Measurements from ENCODE around the gene C19orf67.

C19orf67 gene

GRCh38 chr19:14085309-14085995 lies at the start of gene C19orf67:
Gene C19orf67, minus strand, starts transcription at chr19:14085783. Its CDS starts 156 bp downstream, at chr19:14085627.
- TF ChIP-seq ZNF274 (IDR thresholded peaks at IDR 0.05; ENCODE audit: low read depth, low read length), result no peak
- no peak within 1 kb of the TSS for H3K4me3 ChIP-seq (ENCODE audit: low read length)

DNA sequence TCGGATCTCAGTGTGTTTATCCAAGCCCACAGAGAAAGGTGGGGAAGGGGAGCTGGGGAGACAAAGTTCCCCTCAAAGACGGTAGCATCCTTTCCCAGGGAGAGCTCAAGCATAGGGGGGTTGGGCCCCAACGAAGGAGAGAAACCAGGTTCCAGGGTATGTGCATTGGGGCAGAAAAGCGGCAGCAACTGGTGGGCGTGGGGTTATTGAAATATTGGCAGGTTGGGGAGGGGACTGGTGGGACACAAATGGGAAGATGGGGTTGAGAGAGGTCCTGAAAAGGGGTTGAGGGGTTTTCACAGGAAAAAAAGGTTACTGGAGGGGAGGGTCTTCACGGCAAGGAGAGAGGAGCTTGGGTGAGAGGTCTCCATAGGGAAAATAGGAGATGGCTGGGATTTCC lies 49.8 kb upstream of the C19orf67 start:
- TF ChIP-seq ZNF274 (IDR thresholded peaks at IDR 0.05; ENCODE audit: low read depth, low read length), result no peak
- H3K4me3 ChIP-seq (ENCODE audit: low read length), result peak overlapping the region; percentile 98

GRCh38 chr19:14127929-14128509 lies 42.4 kb upstream of the C19orf67 start:
- TF ChIP-seq ZNF274 (IDR thresholded peaks at IDR 0.05; ENCODE audit: low read depth, low read length), result no peak
- no peak overlapping the region for H3K4me3 ChIP-seq (ENCODE audit: low read length)

GRCh38 chr19:14127176-14127575 lies 41.6 kb upstream of the C19orf67 start:
- no peak for TF ChIP-seq ZNF274 (IDR thresholded peaks at IDR 0.05; ENCODE audit: low read depth, low read length)
- H3K4me3 ChIP-seq (ENCODE audit: low read length), result no peak overlapping the region

GRCh38 chr19:14122924-14123323 lies 37.3 kb upstream of the C19orf67 start:
- TF ChIP-seq ZNF274 (IDR thresholded peaks at IDR 0.05; ENCODE audit: low read depth, low read length), result no peak
- H3K4me3 ChIP-seq (ENCODE audit: low read length), result no peak overlapping the region

GRCh38 chr19:14120497-14120780 lies 34.9 kb upstream of the C19orf67 start:
- TF ChIP-seq ZNF274 (IDR thresholded peaks at IDR 0.05; ENCODE audit: low read depth, low read length), result no peak
- H3K4me3 ChIP-seq (ENCODE audit: low read length), result no peak overlapping the region

- H3K4me3 ChIP-seq (ENCODE audit: low read length), result no peak overlapping the region
- TF ChIP-seq ZNF274 (IDR thresholded peaks at IDR 0.05; ENCODE audit: low read depth, low read length), result no peak
Observed at GRCh38 chr19:14119644-14120496, 34.3 kb upstream of the C19orf67 start.

- H3K4me3 ChIP-seq (ENCODE audit: low read length), result no peak overlapping the region; the same call in 1 of the 2 replicates
- no peak for TF ChIP-seq ZNF274 (IDR thresholded peaks at IDR 0.05; ENCODE audit: low read depth, low read length)
Observed at GRCh38 chr19:14119146-14119545, 33.6 kb upstream of the C19orf67 start.

DNA sequence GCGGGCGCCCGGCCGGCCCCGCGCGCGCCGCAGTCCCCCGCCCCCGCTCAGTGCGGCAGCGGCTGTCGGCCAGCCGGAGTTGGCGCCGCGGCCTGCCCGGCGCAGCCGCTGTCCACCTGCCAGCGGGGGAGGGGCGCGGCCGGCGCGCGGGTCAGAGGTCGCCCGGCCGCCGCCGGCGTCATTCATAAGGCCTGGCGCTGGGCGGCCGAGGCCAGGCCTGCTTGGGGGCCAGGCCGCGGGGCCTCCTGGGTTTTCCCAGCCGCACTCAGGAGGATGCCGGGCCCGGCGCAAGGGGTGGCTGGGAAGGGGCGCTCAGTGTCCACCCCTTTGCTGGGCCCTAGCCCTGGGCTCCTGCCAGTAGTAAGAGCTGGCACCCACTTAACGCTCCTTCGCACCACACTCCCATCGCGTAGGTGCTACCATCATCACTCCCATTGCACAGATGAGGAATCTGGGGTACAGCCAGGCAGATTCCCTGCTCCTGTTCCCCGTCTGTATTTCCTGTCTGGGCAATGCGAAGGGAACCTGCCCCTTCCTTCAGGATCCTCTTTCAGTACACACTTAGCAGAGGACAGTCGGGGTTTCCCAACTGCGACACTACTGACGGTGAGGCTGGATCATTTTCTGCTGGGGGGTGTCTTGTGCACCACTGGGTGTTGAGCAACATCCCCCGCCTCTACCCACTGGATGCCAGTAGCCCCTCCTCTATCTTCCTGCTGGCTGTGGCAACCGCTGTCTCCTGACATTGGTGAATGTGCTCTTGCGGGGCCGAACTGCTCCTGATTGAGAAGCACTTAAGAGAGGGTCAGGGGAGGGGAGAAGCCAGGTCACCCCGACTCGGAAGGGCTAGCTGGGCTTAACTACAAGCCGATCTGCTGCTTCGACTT lies 32.8 kb upstream of the C19orf67 start:
- peak overlapping the region; percentile 60; the same call in 1 of the 2 replicates for H3K4me3 ChIP-seq (ENCODE audit: low read length)
- TF ChIP-seq ZNF274 (IDR thresholded peaks at IDR 0.05; ENCODE audit: low read depth, low read length), result no peak

DNA sequence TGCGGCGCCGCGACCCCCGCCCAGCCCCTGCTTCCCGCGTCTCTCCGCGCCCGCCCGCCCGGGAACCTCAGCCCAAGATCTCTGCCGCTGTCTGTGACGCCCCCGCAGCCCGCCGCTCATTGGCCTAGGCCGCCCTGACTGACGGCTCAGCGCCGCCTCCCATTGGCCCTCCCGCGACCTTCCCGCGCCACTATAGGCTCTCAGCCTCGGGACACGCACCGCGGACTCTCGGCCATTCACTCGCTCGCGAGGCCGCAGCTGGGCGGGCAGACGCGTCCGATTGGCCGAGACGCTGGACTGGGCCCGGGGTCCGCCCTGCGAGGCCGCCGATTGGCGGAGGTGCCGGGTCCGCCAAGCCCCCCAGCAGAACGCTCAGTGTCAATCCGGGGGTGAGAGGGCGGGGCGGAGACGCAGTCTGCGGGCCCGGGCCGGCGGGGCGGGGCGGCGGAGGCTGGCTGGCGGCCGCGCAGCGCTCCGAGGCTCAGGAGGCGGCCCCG lies 32.1 kb upstream of the C19orf67 start, which contains the start of gene PRKACA:
PRKACA (minus strand) TSS at position 95 of the 497 bp plus-strand sequence. CDS start 215 bp downstream, outside the sequence.
- TF ChIP-seq ZNF274 (IDR thresholded peaks at IDR 0.05; ENCODE audit: low read depth, low read length), result no peak
- peak within 1 kb of the TSS; percentile 90 for H3K4me3 ChIP-seq (ENCODE audit: low read length)

DNA sequence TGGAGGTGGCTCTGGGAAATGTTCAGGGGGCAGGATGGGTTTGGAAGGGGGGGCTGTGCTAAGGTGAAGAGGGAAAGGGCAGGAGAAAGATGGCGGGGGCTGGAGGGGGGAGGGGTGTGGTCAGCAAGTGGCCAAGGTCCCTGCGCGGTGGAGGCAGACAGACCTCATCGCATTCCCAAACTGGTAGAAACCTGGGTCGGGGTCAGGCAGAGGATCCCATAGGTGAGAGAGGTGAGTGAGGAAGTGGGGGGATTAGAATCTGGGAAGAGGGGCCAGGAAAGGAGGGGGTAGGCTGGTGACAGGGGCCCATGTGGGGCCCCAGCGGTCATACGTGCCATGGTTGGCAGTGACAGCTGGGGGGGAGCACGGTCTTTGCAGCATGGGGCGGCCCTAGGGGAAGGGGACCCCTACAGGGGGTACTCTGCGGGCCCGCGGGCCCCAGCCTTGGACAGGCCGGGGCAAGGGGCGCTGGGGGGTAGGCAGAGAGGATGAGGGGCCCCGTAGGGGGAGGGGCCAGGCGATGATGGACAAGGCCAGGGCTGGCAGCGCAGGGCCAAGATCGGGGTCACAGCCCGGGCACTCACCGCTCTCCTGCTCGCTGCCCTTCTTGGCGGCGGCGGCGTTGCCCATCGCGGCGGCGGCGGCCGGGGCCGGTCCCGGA lies 31.5 kb upstream of the C19orf67 start:
- TF ChIP-seq ZNF274 (IDR thresholded peaks at IDR 0.05; ENCODE audit: low read depth, low read length), result no peak
- peak overlapping the region; percentile 90 for H3K4me3 ChIP-seq (ENCODE audit: low read length)

DNA sequence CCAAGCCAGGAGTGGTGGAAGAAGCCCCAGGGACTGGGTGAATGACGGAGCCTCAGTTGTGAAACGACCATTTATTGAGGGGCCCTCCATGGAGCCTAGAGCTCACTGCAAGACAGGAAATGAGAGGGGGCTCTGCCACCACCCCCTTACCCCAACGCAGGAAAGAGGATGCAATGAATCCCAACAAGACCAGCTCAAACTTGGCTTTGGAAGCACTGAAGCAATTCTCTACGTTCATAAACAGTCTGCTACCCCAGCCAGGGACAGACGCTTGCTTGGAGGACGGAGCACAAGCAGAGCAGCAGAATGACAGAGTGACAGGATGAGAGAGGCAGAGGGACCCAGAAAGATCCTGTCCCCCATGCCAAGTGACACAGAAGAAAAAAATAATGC lies 30.9 kb upstream of the C19orf67 start:
- TF ChIP-seq ZNF274 (IDR thresholded peaks at IDR 0.05; ENCODE audit: low read depth, low read length), result no peak
- peak overlapping the region; percentile 90; the same call in 1 of the 2 replicates for H3K4me3 ChIP-seq (ENCODE audit: low read length)

- TF ChIP-seq ZNF274 (IDR thresholded peaks at IDR 0.05; ENCODE audit: low read depth, low read length), result no peak
- H3K4me3 ChIP-seq (ENCODE audit: low read length), result no peak overlapping the region
Observed at GRCh38 chr19:14115756-14116155, 30.2 kb upstream of the C19orf67 start.

All from GM08714 (cell line).